ENCODE measurements around the gene RXYLT1. TPM values are rescaled to one million over a fixed set of nuclear protein-coding genes. Genes with fewer than 3 reads are reported as not detected.
"Not testable (repeated sequence)": the region's sequence is repeated elsewhere in the genome, so short reads cannot be mapped to it uniquely, and the experiment has no call there.

RXYLT1 gene
- total RNA-seq, 2 experiments from 2014 or later: 14.0 to 14.3 TPM

- Mint-ChIP-seq H3K36me3 (no peaks in the 10 kb centered on the region), H3K27me3 (peaks cover 2% of the 10 kb centered on the region), H3K4me1 (ENCODE audit: low read depth) (no peaks in the 10 kb centered on the region), H3K4me3 (no peak overlapping the region), H3K27ac (no peak overlapping the region), H3K9me3 (no peaks in the 10 kb centered on the region)
- intact Hi-C loops (cut with micrococcal nuclease): loop anchor here (5.0 kb wide), 1 partner anchor 563 kb away; the partner anchor contains the start of gene C12orf56
- DNase-seq: no peak
- POLR2A ChIA-PET: no interaction called here
- CTCF ChIA-PET: no interaction called here
Measured at GRCh38 chr12:63828867-63829266, 49.2 kb downstream of the RXYLT1 start.

GRCh38 chr12:63836046-63836445 is 56.3 kb downstream of the RXYLT1 start:
- H3K4me1 Mint-ChIP-seq (ENCODE audit: low read depth): no peaks in the 10 kb centered on the region
- H3K27ac Mint-ChIP-seq: no peak overlapping the region
- peaks cover 5% of the 10 kb centered on the region for H3K27me3 Mint-ChIP-seq
- no peak for DNase-seq
- no peaks in the 10 kb centered on the region for H3K36me3 Mint-ChIP-seq
- intact Hi-C loops (cut with micrococcal nuclease): no loop called here
- CTCF ChIA-PET: interaction anchor here (0.7 to 1.5 kb wide), 3 partner anchors 18 to 423 kb away, joined by 3 to 4 read pairs (median 4); no protein-coding TSS in a partner anchor
- H3K4me3 Mint-ChIP-seq: no peak overlapping the region
- POLR2A ChIA-PET: no interaction called here
- no peaks in the 10 kb centered on the region for H3K9me3 Mint-ChIP-seq

- no peak for DNase-seq
- CTCF ChIA-PET: interaction anchor here (0.7 to 1.5 kb wide), 3 partner anchors 18 to 381 kb away, joined by 3 to 4 read pairs (median 3); no protein-coding TSS in a partner anchor
- Mint-ChIP-seq H3K9me3 (no peaks in the 10 kb centered on the region), H3K4me1 (ENCODE audit: low read depth) (no peaks in the 10 kb centered on the region), H3K36me3 (no peaks in the 10 kb centered on the region), H3K4me3 (no peak overlapping the region), H3K27me3 (peaks cover 7% of the 10 kb centered on the region), H3K27ac (no peak overlapping the region)
- intact Hi-C loops (cut with micrococcal nuclease): no loop called here
- POLR2A ChIA-PET: no interaction called here
Measured at GRCh38 chr12:63836936-63837335, 57.2 kb downstream of the RXYLT1 start.

GRCh38 chr12:63838411-63838810 is 58.7 kb downstream of the RXYLT1 start:
- no peak overlapping the region for H3K27ac Mint-ChIP-seq
- no peaks in the 10 kb centered on the region for H3K9me3 Mint-ChIP-seq
- no peak for DNase-seq
- POLR2A ChIA-PET: no interaction called here
- CTCF ChIA-PET: interaction anchor here (1.2 to 3.1 kb wide), 2 partner anchors 419 to 433 kb away, joined by 3 to 24 read pairs; no protein-coding TSS in a partner anchor
- no peak overlapping the region for H3K4me3 Mint-ChIP-seq
- H3K27me3 Mint-ChIP-seq: peaks cover 10% of the 10 kb centered on the region
- no peaks in the 10 kb centered on the region for H3K36me3 Mint-ChIP-seq
- intact Hi-C loops (cut with micrococcal nuclease): no loop called here
- H3K4me1 Mint-ChIP-seq (ENCODE audit: low read depth): peaks cover 3% of the 10 kb centered on the region

- CTCF ChIA-PET: interaction anchor here (0.7 to 3.1 kb wide), 2 partner anchors 60 to 416 kb away, joined by 3 to 24 read pairs; no protein-coding TSS in a partner anchor
Measured at GRCh38 chr12:63841011-63841410, 61.3 kb downstream of the RXYLT1 start.

GRCh38 chr12:63841571-63841970 is 61.9 kb downstream of the RXYLT1 start:
- Mint-ChIP-seq H3K4me1 (ENCODE audit: low read depth) (peaks cover 9% of the 10 kb centered on the region), H3K27me3 (peaks cover 28% of the 10 kb centered on the region), H3K4me3 (no peak overlapping the region), H3K27ac (no peak overlapping the region), H3K9me3 (no peaks in the 10 kb centered on the region), H3K36me3 (no peaks in the 10 kb centered on the region)
- intact Hi-C loops (cut with micrococcal nuclease): loop anchor here (5.0 kb wide), 1 partner anchor 551 kb away; the partner anchor contains the start of gene C12orf56
- DNase-seq: no peak
- ChIA-PET POLR2A (no interaction called here), CTCF (interaction anchor here (0.7 to 3.1 kb wide), 2 partner anchors 61 to 416 kb away, joined by 3 to 24 read pairs; no protein-coding TSS in a partner anchor)

More at GRCh38 chr12:63841011-63841410, 61.3 kb downstream of the RXYLT1 start:
- peaks cover 9% of the 10 kb centered on the region for H3K4me1 Mint-ChIP-seq (ENCODE audit: low read depth)
- peaks cover 23% of the 10 kb centered on the region for H3K27me3 Mint-ChIP-seq
- H3K9me3 Mint-ChIP-seq: no peaks in the 10 kb centered on the region
- POLR2A ChIA-PET: no interaction called here
- H3K36me3 Mint-ChIP-seq: no peaks in the 10 kb centered on the region
- H3K4me3 Mint-ChIP-seq: no peak overlapping the region
- intact Hi-C loops (cut with micrococcal nuclease): loop anchor here (5.0 kb wide), 1 partner anchor 551 kb away; the partner anchor contains the start of gene C12orf56
- DNase-seq: no peak
- no peak overlapping the region for H3K27ac Mint-ChIP-seq

GRCh38 chr12:63842750-63843149 is 63.0 kb downstream of the RXYLT1 start:
- intact Hi-C loops (cut with micrococcal nuclease): loop anchor here (5.0 kb wide), 1 partner anchor 550 kb away; the partner anchor contains the start of gene C12orf56
- peak overlapping the region; percentile 55 for H3K4me3 Mint-ChIP-seq
- H3K36me3 Mint-ChIP-seq; H3K4me1 Mint-ChIP-seq (ENCODE audit: low read depth); H3K27ac Mint-ChIP-seq; DNase-seq; H3K9me3 Mint-ChIP-seq; POLR2A ChIA-PET: not testable (repeated sequence)
- CTCF ChIA-PET: interaction anchor here (0.7 to 0.9 kb wide), 2 partner anchors 32 to 653 kb away, joined by 3 read pairs; no protein-coding TSS in a partner anchor
- peaks cover 30% of the 10 kb centered on the region for H3K27me3 Mint-ChIP-seq

GRCh38 chr12:63843254-63843720 is 63.6 kb downstream of the RXYLT1 start:
- Mint-ChIP-seq H3K4me1 (ENCODE audit: low read depth) (peaks cover 9% of the 10 kb centered on the region), H3K27me3 (peaks cover 30% of the 10 kb centered on the region), H3K36me3 (no peaks in the 10 kb centered on the region), H3K9me3 (no peaks in the 10 kb centered on the region), H3K27ac (no peak overlapping the region), H3K4me3 (peak overlapping the region; percentile 55)
- no peak for DNase-seq
- ChIA-PET POLR2A (no interaction called here), CTCF (interaction anchor here (0.7 to 1.0 kb wide), 3 partner anchors 32 to 652 kb away, joined by 3 read pairs; no protein-coding TSS in a partner anchor)
- intact Hi-C loops (cut with micrococcal nuclease): loop anchor here (5.0 kb wide), 1 partner anchor 549 kb away; the partner anchor contains the start of gene C12orf56

GRCh38 chr12:63843721-63844390 is 64.1 kb downstream of the RXYLT1 start:
- intact Hi-C loops (cut with micrococcal nuclease): loop anchor here (1.0 to 5.0 kb wide), 4 partner anchors 63 to 548 kb away; partner anchors contain the start of genes C12orf56 and KICS2
- CTCF ChIA-PET: interaction anchor here (0.7 to 1.8 kb wide), 9 partner anchors 17 to 652 kb away, joined by 3 to 18 read pairs (median 4); partner anchors contain the start of gene KICS2

GRCh38 chr12:63844391-63845341 is 65.0 kb downstream of the RXYLT1 start, which contains the start of gene SRGAP1:
TSS of gene SRGAP1 (plus strand) at chr12:63844700. CDS start at chr12:63844817, 117 bp downstream.
- peak within 1 kb of the TSS; percentile 84 for H3K4me3 Mint-ChIP-seq
- peaks cover 28% of the 10 kb centered on the region for H3K27me3 Mint-ChIP-seq
- ChIA-PET CTCF (interaction anchor here (0.7 to 1.8 kb wide), 8 partner anchors 18 to 411 kb away, joined by 3 to 18 read pairs (median 4); partner anchors contain the start of gene KICS2), POLR2A (interaction anchor here (0.6 kb wide), 1 partner anchor 404 kb away, joined by 3 read pairs; no protein-coding TSS in a partner anchor)
- H3K9me3 Mint-ChIP-seq: no peaks in the 10 kb centered on the region
- H3K27ac Mint-ChIP-seq: no peak within 1 kb of the TSS
- no peak for DNase-seq
- peaks cover 9% of the 10 kb centered on the region for H3K4me1 Mint-ChIP-seq (ENCODE audit: low read depth)
- H3K36me3 Mint-ChIP-seq: no peaks in the 10 kb centered on the region
- intact Hi-C loops (cut with micrococcal nuclease): loop anchor here (1.0 to 5.0 kb wide), 4 partner anchors 64 to 548 kb away; partner anchors contain the start of genes C12orf56 and KICS2

More at GRCh38 chr12:63843721-63844390, 64.1 kb downstream of the RXYLT1 start:
- no peak overlapping the region for H3K27ac Mint-ChIP-seq
- H3K27me3 Mint-ChIP-seq: peaks cover 30% of the 10 kb centered on the region
- H3K9me3 Mint-ChIP-seq: no peaks in the 10 kb centered on the region
- no peaks in the 10 kb centered on the region for H3K36me3 Mint-ChIP-seq
- H3K4me3 Mint-ChIP-seq: peak overlapping the region; percentile 62
- peaks cover 9% of the 10 kb centered on the region for H3K4me1 Mint-ChIP-seq (ENCODE audit: low read depth)
- POLR2A ChIA-PET: no interaction called here
- DNase-seq: peak; percentile 85

GRCh38 chr12:63845726-63846125 is 66.0 kb downstream of the RXYLT1 start:
- POLR2A ChIA-PET: interaction anchor here (0.6 kb wide), 1 partner anchor 403 kb away, joined by 3 read pairs; no protein-coding TSS in a partner anchor
- intact Hi-C loops (cut with micrococcal nuclease): loop anchor here (2.0 kb wide), 1 partner anchor 65 kb away; no protein-coding TSS in a partner anchor
- H3K9me3 Mint-ChIP-seq: no peaks in the 10 kb centered on the region
- no peak overlapping the region for H3K27ac Mint-ChIP-seq
- no peaks in the 10 kb centered on the region for H3K36me3 Mint-ChIP-seq
- no peak for DNase-seq
- H3K27me3 Mint-ChIP-seq: peaks cover 28% of the 10 kb centered on the region
- peaks cover 9% of the 10 kb centered on the region for H3K4me1 Mint-ChIP-seq (ENCODE audit: low read depth)
- no peak overlapping the region for H3K4me3 Mint-ChIP-seq
- CTCF ChIA-PET: no interaction called here

Data from activated CD4-positive, alpha-beta memory T cell treated with anti-CD3 and anti-CD28 coated beads for 36 hours (primary cell).